K562 (cell line): ENCODE data around the gene PLEKHA1. TPM values are rescaled to one million over a fixed set of nuclear protein-coding genes. Genes with fewer than 3 reads are reported as not detected.

Source experiments
- ATAC-seq: fragments of 200-7000 bp; cut with Tn5 transposase; 3 replicates; pipeline ENCODE4 v1.9.1; 2020; ENCODE audit warnings: moderate library complexity
- BruUV-seq: library from RNA; stranded (reverse); fragments of 400-500 nt; replicated peaks from 2 replicates; lab custom pipeline; 2021; lab: Mats Ljungman, UMichigan
- CTCF ChIA-PET: fragments of 300-600 bp; formaldehyde crosslinking; extraction: SDS; loops from one replicate; lab custom pipeline; 2021; ENCODE audit warnings: low intra/inter-chr PET ratio; lab: Yijun Ruan, JAX
- POLR2A ChIA-PET: fragments of 300-600, 350-650 bp; sonication (Branson Sonifier 250); formaldehyde crosslinking; extraction: SDS; loops from one replicate; lab custom pipeline; 2021; ENCODE audit warnings: antibody characterized with exemption, inconsistent platforms; lab: Yijun Ruan, JAX
- DNase-seq, 4 experiments: peaks; one replicate each; pipeline versions ENCODE4 v3.0.0 to v3.0.0-alpha.2; 2011 to 2018; ENCODE audit warnings: low spot score in 3 of 4, mixed read lengths in 3 of 4; ENCODE audit errors: extremely low read depth in 1 of 4
- FAIRE-seq: peaks from 2 replicates; lab custom pipeline; 2011; peaks lifted over from hg19 to GRCh38; lab: Jason Lieb, UNC
- H2AFZ ChIP-seq: 2 replicates; pipeline ENCODE4 v1.6.0; 2011; ENCODE audit warnings: low read depth, low read length, control low read depth, inconsistent platforms
- H3K27ac ChIP-seq: fragments of 200-600 bp; 3 replicates; pipeline ENCODE4 v1.8.0; 2011; ENCODE audit warnings: low read depth, mild to moderate bottlenecking, control low read depth, inconsistent platforms, low read length, moderate library complexity, mixed read lengths; ENCODE audit errors: extremely low read depth
- H3K27me3 ChIP-seq, 2 experiments: fragments of 300-600 bp in 1 of 2; 2 replicates in 1 of 2; 3 replicates in 1 of 2; pipeline versions ENCODE4 v1.6.0 to v1.8.0; 2011; ENCODE audit warnings: inconsistent platforms in 2 of 2, low read length in 2 of 2, mild to moderate bottlenecking in 1 of 2, mixed read lengths in 1 of 2, moderate library complexity in 1 of 2; ENCODE audit not compliant: control insufficient read depth in 2 of 2, insufficient read depth in 2 of 2
- H3K36me3 ChIP-seq: fragments of 300-600 bp; 3 replicates; pipeline ENCODE4 v1.8.0; 2011; ENCODE audit warnings: mild to moderate bottlenecking, low read length, inconsistent platforms; ENCODE audit not compliant: control insufficient read depth, insufficient read depth
- H3K4me1 ChIP-seq, 2 experiments: fragments of 200-600 bp in 1 of 2; replicated peaks in 1 of 2; 2 replicates in 1 of 2; 3 replicates in 1 of 2; pipeline versions ENCODE4 v1.5.1 to v1.8.0; 2011; ENCODE audit warnings: inconsistent platforms in 2 of 2, low read length in 2 of 2, mild to moderate bottlenecking in 1 of 2, mixed read lengths in 1 of 2, moderate library complexity in 1 of 2; ENCODE audit not compliant: control insufficient read depth in 2 of 2, insufficient read depth in 2 of 2
- H3K4me2 ChIP-seq: 2 replicates; pipeline ENCODE4 v1.6.1; 2011; ENCODE audit warnings: low read length, control low read depth, inconsistent platforms, mixed read lengths; ENCODE audit not compliant: insufficient read depth
- H3K4me3 ChIP-seq: fragments of 200-600 bp; sonication (generic), shearing (Covaris generic); 2 replicates; pipeline ENCODE4 v1.5.1; 2016; ENCODE audit warnings: control low read depth, inconsistent platforms
- H3K79me2 ChIP-seq: fragments of 200-600 bp; 3 replicates; pipeline ENCODE4 v1.8.0; 2011; ENCODE audit warnings: low read length, inconsistent platforms; ENCODE audit not compliant: control insufficient read depth, insufficient read depth
- H3K9ac ChIP-seq, 2 experiments: 2 replicates each; pipeline versions ENCODE4 v1.6.0 to v1.6.1; 2011; ENCODE audit warnings: low read depth in 2 of 2, low read length in 2 of 2, control low read depth in 1 of 2, inconsistent platforms in 1 of 2, mild to moderate bottlenecking in 1 of 2, mixed read lengths in 1 of 2; ENCODE audit not compliant: insufficient read depth in 1 of 2
- H3K9me1 ChIP-seq: one replicate; pipeline ENCODE4 v1.6.0; 2011; ENCODE audit warnings: inconsistent platforms, mild to moderate bottlenecking, low read length, moderate library complexity; ENCODE audit not compliant: control insufficient read depth, insufficient read depth
- H3K9me3 ChIP-seq: replicated peaks from 2 replicates; pipeline ENCODE4 v1.5.1; 2011; ENCODE audit warnings: low read depth, low read length, inconsistent platforms; ENCODE audit not compliant: control insufficient read depth, insufficient read depth
- H4K20me1 ChIP-seq: replicated peaks from 2 replicates; pipeline ENCODE4 v1.6.1; 2011; ENCODE audit warnings: low read length, inconsistent platforms, mixed read lengths; ENCODE audit not compliant: control insufficient read depth, insufficient read depth
- ARNT ChIP-seq, 2 experiments: fragments of 450-650 bp; IDR thresholded peaks; 2 replicates each; pipeline ENCODE4 v1.6.1; 2016; ENCODE audit warnings: mild to moderate bottlenecking in 1 of 2
- CREM ChIP-seq: IDR thresholded peaks from 2 replicates; pipeline ENCODE4 v1.6.1; 2014; ENCODE audit warnings: antibody characterized with exemption, low read depth
- EHMT2 ChIP-seq: fragments of 450-650 bp; IDR thresholded peaks from 2 replicates; pipeline ENCODE4 v1.6.1; 2018; ENCODE audit warnings: antibody characterized with exemption
- KAT2B ChIP-seq: IDR thresholded peaks from one replicate; pipeline ENCODE4 v1.6.1; 2012; ENCODE audit warnings: low read depth, mild to moderate bottlenecking, control low read depth, inconsistent platforms, low read length, moderate library complexity
- MAZ ChIP-seq, 2 experiments: fragments of 450-650 bp in 1 of 2; sonication (generic) in 1 of 2; formaldehyde crosslinking; IDR thresholded peaks in 1 of 2; conservative IDR thresholded peaks in 1 of 2; 2 replicates each; pipeline versions ENCODE4 v1.4.0 to v1.5.0; 2020; ENCODE audit warnings: mild to moderate bottlenecking in 1 of 2, missing genetic modification reagents in 1 of 2
- NCOR1 ChIP-seq: fragments of 450-650 bp; IDR thresholded peaks from 2 replicates; pipeline ENCODE4 v1.6.1; 2016; ENCODE audit warnings: mild to moderate bottlenecking, moderate library complexity
- PHF20 ChIP-seq: fragments of 450-650 bp; IDR thresholded peaks from 2 replicates; pipeline ENCODE4 v1.6.1; 2018; ENCODE audit not compliant: partially characterized antibody
- SIN3A ChIP-seq, 2 experiments: fragments of 150-350 bp in 1 of 2; IDR thresholded peaks; 2 replicates each; pipeline ENCODE4 v1.6.1; 2011 to 2016; ENCODE audit warnings: borderline replicate concordance in 2 of 2, low read depth in 2 of 2, low read length in 2 of 2, mild to moderate bottlenecking in 2 of 2, moderate library complexity in 2 of 2; ENCODE audit not compliant: control insufficient read depth in 1 of 2
- SMARCE1 ChIP-seq: fragments of 450-650 bp; IDR thresholded peaks from 2 replicates; pipeline ENCODE4 v1.7.1; 2016; ENCODE audit warnings: mild to moderate bottlenecking
- TAF1 ChIP-seq: IDR thresholded peaks from 2 replicates; pipeline ENCODE4 v1.6.1; 2011; ENCODE audit warnings: mild to moderate bottlenecking, low read length, moderate library complexity; ENCODE audit not compliant: insufficient read depth, control insufficient read depth, severe bottlenecking; ENCODE audit errors: extremely low read depth
- ZBTB2 ChIP-seq: fragments of 450-650 bp; IDR thresholded peaks from 2 replicates; pipeline ENCODE4 v1.6.1; 2016; ENCODE audit warnings: antibody characterized with exemption
- ZFP1 ChIP-seq: fragments of 450-650 bp; formaldehyde crosslinking; IDR thresholded peaks from 2 replicates; pipeline ENCODE4 v1.4.0; 2020; ENCODE audit warnings: mild to moderate bottlenecking, mixed read lengths
- ZNF174 ChIP-seq: fragments of 250-450 bp; sonication (Bioruptor Pico); IDR thresholded peaks from 2 replicates; pipeline ENCODE4 v1.4.0; 2020; ENCODE audit warnings: mild to moderate bottlenecking
- ZNF644 ChIP-seq: fragments of 200-800 bp; sonication (Bioruptor generic); IDR thresholded peaks from 2 replicates; pipeline ENCODE4 v1.6.1; 2016; ENCODE audit warnings: low read depth, missing genetic modification characterization, missing compliant biosample characterization
- WGBS: fragments of 100-300 bp; shearing (Covaris generic); methylation state at CpG from one replicate; pipeline ENCODE4 v1.1.6; 2016; ENCODE audit warnings: low coverage, mixed read lengths; ENCODE audit not compliant: insufficient coverage; ENCODE audit errors: missing lambda C conversion rate; 5-methylcytosine and 5-hydroxymethylcytosine counted together
- in situ Hi-C: fragments of 300-500 bp; cut with MboI; formaldehyde crosslinking; loops from 4 replicates; pipeline ENCODE4 v1.15.0; 2018; ENCODE audit warnings: inconsistent platforms, mixed read lengths
- intact Hi-C: fragments of 100-400 bp; cut with micrococcal nuclease; formaldehyde crosslinking; loops from 2 replicates; pipeline ENCODE4 v1.14.2; 2022
- polyA plus RNA-seq, 8 experiments: library from polyadenylated mRNA; depleted of rRNA in 4 of 8; stranded (reverse) in 5 of 8; unstranded in 3 of 8; fragments of >200 nt; fragmentation: Nextera tagmentation in 2 of 8; fragmentation: Illumina TruSeq in 1 of 8; extraction: Ambion mirVana in 2 of 8; extraction: Trizol in 1 of 8; gene quantifications; 2 replicates each; pipeline versions ENCODE4 v1.2.1 to v1.2.3, GENCODE V29; 2011 to 2014; ENCODE audit warnings: inconsistent platforms in 1 of 8, missing spikeins in 1 of 8
- total RNA-seq, 7 experiments: library from RNA; depleted of rRNA in 6 of 7; stranded (reverse); fragments of >200 nt in 6 of 7; fragmentation: Illumina TruSeq in 2 of 7; extraction: Trizol in 2 of 7; gene quantifications; 2 replicates each; pipeline versions ENCODE4 v1.2.1 to v1.2.3, GENCODE V29; 2011 to 2021; ENCODE audit warnings: low replicate concordance in 1 of 7
- TF ChIP-seq, protein P1 (sequence below): IDR thresholded peaks from 2 replicates; pipeline ENCODE4 v1.6.1; 2016; ENCODE audit warnings: missing genetic modification characterization, missing compliant biosample characterization
- TF ChIP-seq, protein P2 (sequence below): sonication (generic); formaldehyde crosslinking; IDR thresholded peaks from 2 replicates; pipeline ENCODE4 v1.8.0; 2022; ENCODE audit warnings: mild to moderate bottlenecking, missing genetic modification reagents
- TF ChIP-seq, protein P3 (sequence below): fragments of 250-450 bp; sonication (Bioruptor Pico); IDR thresholded peaks from 2 replicates; pipeline ENCODE4 v1.4.0; 2020; ENCODE audit warnings: mild to moderate bottlenecking

The PLEKHA1 gene
- total and polyA plus RNA-seq, 9 of the 15 experiments (the other 6 are each of a cell fraction or from before 2014, with no cell fraction given), result 0.05 to 4.7 (median 1.0) TPM

GRCh38 chr10:122476333-122476695 lies 101.8 kb downstream of the PLEKHA1 start (continued):
- no peak for TF ChIP-seq ZBTB2
- TF ChIP-seq ZNF174, result no peak
- TF ChIP-seq ZNF644 (tag), result no peak
- TF ChIP-seq, protein P1, sequence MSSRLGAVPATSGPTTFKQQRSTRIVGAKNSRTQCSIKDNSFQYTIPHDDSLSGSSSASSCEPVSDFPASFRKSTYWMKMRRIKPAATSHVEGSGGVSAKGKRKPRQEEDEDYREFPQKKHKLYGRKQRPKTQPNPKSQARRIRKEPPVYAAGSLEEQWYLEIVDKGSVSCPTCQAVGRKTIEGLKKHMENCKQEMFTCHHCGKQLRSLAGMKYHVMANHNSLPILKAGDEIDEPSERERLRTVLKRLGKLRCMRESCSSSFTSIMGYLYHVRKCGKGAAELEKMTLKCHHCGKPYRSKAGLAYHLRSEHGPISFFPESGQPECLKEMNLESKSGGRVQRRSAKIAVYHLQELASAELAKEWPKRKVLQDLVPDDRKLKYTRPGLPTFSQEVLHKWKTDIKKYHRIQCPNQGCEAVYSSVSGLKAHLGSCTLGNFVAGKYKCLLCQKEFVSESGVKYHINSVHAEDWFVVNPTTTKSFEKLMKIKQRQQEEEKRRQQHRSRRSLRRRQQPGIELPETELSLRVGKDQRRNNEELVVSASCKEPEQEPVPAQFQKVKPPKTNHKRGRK (tag), result no peak

DNA sequence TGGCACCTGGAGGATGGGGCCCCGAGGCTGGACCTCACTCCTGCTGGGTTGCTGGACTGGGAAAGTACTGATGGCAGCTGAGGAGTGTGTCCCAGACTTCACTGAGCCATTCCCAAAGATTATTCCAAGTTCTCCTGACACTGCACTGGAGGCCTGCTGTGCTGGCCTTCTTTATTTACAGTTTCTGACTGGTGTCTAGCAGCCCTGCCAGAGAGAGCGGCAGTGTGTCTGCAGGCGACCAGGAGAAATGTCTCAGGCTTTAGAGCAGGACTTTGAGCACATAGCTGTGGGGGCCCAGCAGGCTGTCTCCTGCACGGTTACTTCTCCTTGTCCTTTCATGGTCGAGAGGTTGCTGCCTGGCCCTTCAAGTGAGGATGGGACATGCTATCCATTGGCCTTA lies 102.9 kb downstream of the PLEKHA1 start:
- Histone ChIP-seq H3K9me1 (no peaks in the 10 kb centered on the region), H3K36me3 (no peaks in the 10 kb centered on the region), H3K4me1 (no peaks in the 10 kb centered on the region), H4K20me1 (no peaks in the 10 kb centered on the region; the same call in 1 of the 2 replicates), H3K27me3 (peaks cover 0 to 13% of the 10 kb centered on the region in 2 experiments; a peak in 2 of 5 replicates), H3K9ac (no peak overlapping the region), H2AFZ (no peak overlapping the region), H3K79me2 (no peaks in the 10 kb centered on the region), H3K9me3 (no peaks in the 10 kb centered on the region), H3K27ac (no peak overlapping the region), H3K4me3 (no peak overlapping the region), H3K4me2 (no peak overlapping the region)
- in situ Hi-C loops, result no loop called here
- CTCF ChIA-PET, result no interaction called here
- FAIRE-seq (no peak), ATAC-seq (no peak), DNase-seq (no peak)
- intact Hi-C loops, result no loop called here
- BruUV-seq, result no TSS peak
- WGBS, result 0% methylated on average over 4 of the region's 5 CpGs
- POLR2A ChIA-PET, result no interaction called here
- TF ChIP-seq SIN3A (IDR thresholded peaks at IDR 0.05; ENCODE audit: borderline replicate concordance in 2 of 2, control insufficient read depth in 1 of 2, low read depth in 2 of 2, low read length in 2 of 2) (no peak), SMARCE1 (no peak), TAF1 (no peak), NCOR1 (no peak), CREM (no peak), ZFP1 (no peak), PHF20 (no peak), EHMT2 (no peak), MAZ (CRISPR knock-in tag; conservative IDR thresholded peaks at IDR 0.05 in 1 of 2, IDR thresholded peaks at IDR 0.05 in 1 of 2) (no peak), KAT2B (no peak), ARNT (IDR thresholded peaks at IDR 0.05) (no peak)
- TF ChIP-seq, protein P2, sequence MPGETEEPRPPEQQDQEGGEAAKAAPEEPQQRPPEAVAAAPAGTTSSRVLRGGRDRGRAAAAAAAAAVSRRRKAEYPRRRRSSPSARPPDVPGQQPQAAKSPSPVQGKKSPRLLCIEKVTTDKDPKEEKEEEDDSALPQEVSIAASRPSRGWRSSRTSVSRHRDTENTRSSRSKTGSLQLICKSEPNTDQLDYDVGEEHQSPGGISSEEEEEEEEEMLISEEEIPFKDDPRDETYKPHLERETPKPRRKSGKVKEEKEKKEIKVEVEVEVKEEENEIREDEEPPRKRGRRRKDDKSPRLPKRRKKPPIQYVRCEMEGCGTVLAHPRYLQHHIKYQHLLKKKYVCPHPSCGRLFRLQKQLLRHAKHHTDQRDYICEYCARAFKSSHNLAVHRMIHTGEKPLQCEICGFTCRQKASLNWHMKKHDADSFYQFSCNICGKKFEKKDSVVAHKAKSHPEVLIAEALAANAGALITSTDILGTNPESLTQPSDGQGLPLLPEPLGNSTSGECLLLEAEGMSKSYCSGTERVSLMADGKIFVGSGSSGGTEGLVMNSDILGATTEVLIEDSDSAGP (CRISPR knock-in tag), result no peak
- TF ChIP-seq, protein P3, sequence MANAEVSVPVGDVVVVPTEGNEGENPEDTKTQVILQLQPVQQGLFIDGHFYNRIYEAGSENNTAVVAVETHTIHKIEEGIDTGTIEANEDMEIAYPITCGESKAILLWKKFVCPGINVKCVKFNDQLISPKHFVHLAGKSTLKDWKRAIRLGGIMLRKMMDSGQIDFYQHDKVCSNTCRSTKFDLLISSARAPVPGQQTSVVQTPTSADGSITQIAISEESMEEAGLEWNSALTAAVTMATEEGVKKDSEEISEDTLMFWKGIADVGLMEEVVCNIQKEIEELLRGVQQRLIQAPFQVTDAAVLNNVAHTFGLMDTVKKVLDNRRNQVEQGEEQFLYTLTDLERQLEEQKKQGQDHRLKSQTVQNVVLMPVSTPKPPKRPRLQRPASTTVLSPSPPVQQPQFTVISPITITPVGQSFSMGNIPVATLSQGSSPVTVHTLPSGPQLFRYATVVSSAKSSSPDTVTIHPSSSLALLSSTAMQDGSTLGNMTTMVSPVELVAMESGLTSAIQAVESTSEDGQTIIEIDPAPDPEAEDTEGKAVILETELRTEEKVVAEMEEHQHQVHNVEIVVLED (CRISPR knock-in tag), result no peak
